CD4-positive, alpha-beta memory T cell (primary cell): Measurements from ENCODE around the gene ADCY10. TPM values are rescaled to one million over a fixed set of nuclear protein-coding genes. Genes with fewer than 3 reads are reported as not detected.
"Not testable (repeated sequence)": the region's sequence is repeated elsewhere in the genome, so short reads cannot be mapped to it uniquely, and the experiment has no call there.

Source experiments
- CTCF ChIA-PET: fragments of 350-600 bp; sonication (Branson Sonifier 250); formaldehyde crosslinking; loops from one replicate; lab custom pipeline; 2021; ENCODE audit warnings: inconsistent platforms; ENCODE audit not compliant: partially characterized antibody; lab: Charles Lee
- POLR2A ChIA-PET: fragments of 350-600 bp; sonication (Branson Sonifier 250); formaldehyde crosslinking; loops from one replicate; lab custom pipeline; 2021; ENCODE audit not compliant: partially characterized antibody; lab: Charles Lee
- DNase-seq, 5 donors: peaks; one replicate each; pipeline versions ENCODE4 v3.0.0 to v3.0.0-alpha.2; 2020 to 2022; ENCODE audit warnings: mixed read lengths in 1 of 5
- H3K27ac ChIP-seq: one replicate; pipeline ENCODE4 v1.7.0; 2013; ENCODE audit warnings: low read depth, low read length
- H3K27me3 ChIP-seq: 2 replicates; pipeline ENCODE4 v1.7.0; 2013; ENCODE audit warnings: mild to moderate bottlenecking, low read length, moderate library complexity; ENCODE audit not compliant: insufficient read depth
- H3K36me3 ChIP-seq: 2 replicates; pipeline ENCODE4 v1.7.0; 2013; ENCODE audit warnings: mild to moderate bottlenecking, low read length, moderate library complexity; ENCODE audit not compliant: insufficient read depth
- H3K4me1 ChIP-seq: 2 replicates; pipeline ENCODE4 v1.7.0; 2013; ENCODE audit warnings: mild to moderate bottlenecking, low read length, moderate library complexity; ENCODE audit not compliant: insufficient read depth
- H3K4me3 ChIP-seq, 2 donors: one replicate each; pipeline ENCODE4 v1.7.0; 2013; ENCODE audit warnings: low read length in 2 of 2, mild to moderate bottlenecking in 1 of 2
- H3K9me3 ChIP-seq, 2 donors: one replicate each; pipeline ENCODE4 v1.7.0; 2013; ENCODE audit warnings: low read length in 2 of 2, control low read depth in 1 of 2; ENCODE audit not compliant: control insufficient read depth in 1 of 2
- H3K27ac Mint-ChIP-seq, 7 donors: one replicate each; pipeline ENCODE4 v1.8.0; 2020 to 2021; ENCODE audit warnings: mixed read lengths in 7 of 7, mild to moderate bottlenecking in 6 of 7, inconsistent platforms in 3 of 7, moderate library complexity in 3 of 7
- H3K27me3 Mint-ChIP-seq, 2 donors: one replicate each; pipeline ENCODE4 v1.8.0; 2020 to 2021; ENCODE audit warnings: mixed read lengths in 2 of 2
- H3K36me3 Mint-ChIP-seq, 2 donors: one replicate each; pipeline ENCODE4 v1.8.0; 2020 to 2021; ENCODE audit warnings: mixed read lengths in 2 of 2, inconsistent platforms in 1 of 2, mild to moderate bottlenecking in 1 of 2
- H3K4me1 Mint-ChIP-seq, 4 donors: one replicate each; pipeline ENCODE4 v1.8.0; 2020 to 2021; ENCODE audit warnings: mixed read lengths in 4 of 4, mild to moderate bottlenecking in 1 of 4
- H3K4me3 Mint-ChIP-seq, 8 donors: one replicate each; pipeline ENCODE4 v1.8.0; 2020 to 2021; ENCODE audit warnings: mixed read lengths in 8 of 8, mild to moderate bottlenecking in 7 of 8, moderate library complexity in 6 of 8, inconsistent platforms in 3 of 8
- H3K9me3 Mint-ChIP-seq, 8 donors: one replicate each; pipeline ENCODE4 v1.8.0; 2020 to 2021; ENCODE audit warnings: mixed read lengths in 8 of 8, mild to moderate bottlenecking in 5 of 8, inconsistent platforms in 3 of 8, moderate library complexity in 1 of 8
- intact Hi-C: fragments of 100-400 bp; cut with micrococcal nuclease; formaldehyde crosslinking; loops from one replicate; pipeline ENCODE4 v1.15.1; 2023
- polyA plus RNA-seq, 2 donors: library from polyadenylated mRNA; unstranded; fragments of 300-500 nt; fragmentation: Illumina TruSeq; gene quantifications; one replicate each; pipeline ENCODE4 v1.2.3, GENCODE V29; 2021
- total RNA-seq, 2 experiments: library from RNA; stranded (reverse); gene quantifications; one replicate each; pipeline ENCODE4 v1.2.3, GENCODE V29; 2021

Gene ADCY10
- total and polyA plus RNA-seq, 4 experiments from 2014 or later = 0.61 to 0.96 TPM; not detected in 2

GRCh38 chr1:167865193-167865592 is 48.7 kb downstream of the ADCY10 start:
- H3K4me3 ChIP-seq, CTCF ChIA-PET, H3K27me3 ChIP-seq, POLR2A ChIA-PET, H3K4me1 Mint-ChIP-seq, H3K27ac Mint-ChIP-seq, H3K4me3 Mint-ChIP-seq, H3K9me3 ChIP-seq, H3K4me1 ChIP-seq, DNase-seq, H3K27ac ChIP-seq, H3K36me3 Mint-ChIP-seq, intact Hi-C loops, H3K27me3 Mint-ChIP-seq, H3K36me3 ChIP-seq, H3K9me3 Mint-ChIP-seq: not testable (repeated sequence)

GRCh38 chr1:167864392-167865032 is 49.4 kb downstream of the ADCY10 start:
- no peaks in the 10 kb centered on the region for H3K27me3 ChIP-seq
- DNase-seq = no peak
- Mint-ChIP-seq H3K4me3 (no peak overlapping the region), H3K36me3 (no peaks in the 10 kb centered on the region), H3K9me3 (no peaks in the 10 kb centered on the region), H3K4me1 (no peaks in the 10 kb centered on the region), H3K27me3 (no peaks in the 10 kb centered on the region), H3K27ac (no peak overlapping the region)
- H3K9me3 ChIP-seq = no peaks in the 10 kb centered on the region
- H3K36me3 ChIP-seq = no peaks in the 10 kb centered on the region
- POLR2A ChIA-PET = no interaction called here
- H3K4me3 ChIP-seq = no peak overlapping the region
- intact Hi-C loops = no loop called here
- CTCF ChIA-PET = no interaction called here
- H3K4me1 ChIP-seq = no peaks in the 10 kb centered on the region
- no peak overlapping the region for H3K27ac ChIP-seq

- Histone ChIP-seq H3K27ac (no peak overlapping the region), H3K27me3 (no peaks in the 10 kb centered on the region), H3K36me3 (no peaks in the 10 kb centered on the region), H3K4me1 (no peaks in the 10 kb centered on the region), H3K4me3 (no peak overlapping the region), H3K9me3 (no peaks in the 10 kb centered on the region)
- DNase-seq = no peak
- no peaks in the 10 kb centered on the region for H3K9me3 Mint-ChIP-seq
- H3K27me3 Mint-ChIP-seq = no peaks in the 10 kb centered on the region
- no peak overlapping the region for H3K4me3 Mint-ChIP-seq
- ChIA-PET CTCF (no interaction called here), POLR2A (no interaction called here)
- intact Hi-C loops = no loop called here
- no peaks in the 10 kb centered on the region for H3K4me1 Mint-ChIP-seq
- no peaks in the 10 kb centered on the region for H3K36me3 Mint-ChIP-seq
- no peak overlapping the region for H3K27ac Mint-ChIP-seq
Observed at GRCh38 chr1:167863921-167864279, 50.0 kb downstream of the ADCY10 start.

GRCh38 chr1:167863191-167863920 is 50.6 kb downstream of the ADCY10 start:
- H3K27me3 ChIP-seq, CTCF ChIA-PET, H3K27me3 Mint-ChIP-seq, H3K4me3 ChIP-seq, H3K4me1 ChIP-seq, H3K27ac Mint-ChIP-seq, H3K36me3 ChIP-seq, H3K4me3 Mint-ChIP-seq, H3K4me1 Mint-ChIP-seq, H3K27ac ChIP-seq, H3K9me3 Mint-ChIP-seq, DNase-seq, intact Hi-C loops, H3K9me3 ChIP-seq, H3K36me3 Mint-ChIP-seq, POLR2A ChIA-PET: not testable (repeated sequence)

- Mint-ChIP-seq H3K27me3 (no peaks in the 10 kb centered on the region), H3K4me1 (no peaks in the 10 kb centered on the region), H3K9me3 (no peaks in the 10 kb centered on the region), H3K27ac (no peak overlapping the region), H3K36me3 (no peaks in the 10 kb centered on the region), H3K4me3 (no peak overlapping the region)
- no peaks in the 10 kb centered on the region for H3K9me3 ChIP-seq
- H3K36me3 ChIP-seq = no peaks in the 10 kb centered on the region
- CTCF ChIA-PET = no interaction called here
- no peak for DNase-seq
- POLR2A ChIA-PET = no interaction called here
- no peaks in the 10 kb centered on the region for H3K27me3 ChIP-seq
- H3K27ac ChIP-seq = no peak overlapping the region
- H3K4me1 ChIP-seq = no peaks in the 10 kb centered on the region
- intact Hi-C loops = no loop called here
- no peak overlapping the region for H3K4me3 ChIP-seq
Observed at GRCh38 chr1:167862432-167863076, 51.4 kb downstream of the ADCY10 start.

- Histone ChIP-seq H3K36me3 (no peaks in the 10 kb centered on the region), H3K27ac (no peak overlapping the region), H3K4me1 (no peaks in the 10 kb centered on the region), H3K4me3 (no peak overlapping the region), H3K9me3 (no peaks in the 10 kb centered on the region), H3K27me3 (no peaks in the 10 kb centered on the region)
- no peaks in the 10 kb centered on the region for H3K9me3 Mint-ChIP-seq
- no peak overlapping the region for H3K4me3 Mint-ChIP-seq
- no peak overlapping the region for H3K27ac Mint-ChIP-seq
- no peaks in the 10 kb centered on the region for H3K27me3 Mint-ChIP-seq
- POLR2A ChIA-PET = no interaction called here
- intact Hi-C loops = no loop called here
- CTCF ChIA-PET = interaction anchor here (0.9 kb wide), 1 partner anchor 21 kb away, joined by 3 read pairs; no protein-coding TSS in a partner anchor
- H3K36me3 Mint-ChIP-seq = no peaks in the 10 kb centered on the region
- no peaks in the 10 kb centered on the region for H3K4me1 Mint-ChIP-seq
- DNase-seq = no peak
Observed at GRCh38 chr1:167861664-167862381, 52.1 kb downstream of the ADCY10 start.

GRCh38 chr1:167860231-167860923 is 53.6 kb downstream of the ADCY10 start:
- Mint-ChIP-seq H3K9me3 (no peaks in the 10 kb centered on the region), H3K4me3 (no peak overlapping the region), H3K36me3 (no peaks in the 10 kb centered on the region), H3K27ac (no peak overlapping the region), H3K4me1 (no peaks in the 10 kb centered on the region), H3K27me3 (no peaks in the 10 kb centered on the region)
- no peak overlapping the region for H3K4me3 ChIP-seq
- no peaks in the 10 kb centered on the region for H3K4me1 ChIP-seq
- CTCF ChIA-PET = no interaction called here
- H3K36me3 ChIP-seq = no peaks in the 10 kb centered on the region
- no peaks in the 10 kb centered on the region for H3K9me3 ChIP-seq
- DNase-seq = no peak
- intact Hi-C loops = no loop called here
- H3K27ac ChIP-seq = no peak overlapping the region
- POLR2A ChIA-PET = no interaction called here
- no peaks in the 10 kb centered on the region for H3K27me3 ChIP-seq
